Stimulated activated CD8-positive, alpha-beta memory T cell treated with anti-CD3 and anti-CD28 coated beads, Interleukin-12 subunit alpha, Interleukin-12 subunit beta, amount 100 ng/mL, for 1 hour (primary cell): ENCODE data around the gene UBXN1.

Source experiments
- DNase-seq: peaks from one replicate; pipeline ENCODE4 v3.0.0-alpha.2; 2020; ENCODE audit warnings: low read depth

UBXN1 gene, protein sequence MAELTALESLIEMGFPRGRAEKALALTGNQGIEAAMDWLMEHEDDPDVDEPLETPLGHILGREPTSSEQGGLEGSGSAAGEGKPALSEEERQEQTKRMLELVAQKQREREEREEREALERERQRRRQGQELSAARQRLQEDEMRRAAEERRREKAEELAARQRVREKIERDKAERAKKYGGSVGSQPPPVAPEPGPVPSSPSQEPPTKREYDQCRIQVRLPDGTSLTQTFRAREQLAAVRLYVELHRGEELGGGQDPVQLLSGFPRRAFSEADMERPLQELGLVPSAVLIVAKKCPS

DNA sequence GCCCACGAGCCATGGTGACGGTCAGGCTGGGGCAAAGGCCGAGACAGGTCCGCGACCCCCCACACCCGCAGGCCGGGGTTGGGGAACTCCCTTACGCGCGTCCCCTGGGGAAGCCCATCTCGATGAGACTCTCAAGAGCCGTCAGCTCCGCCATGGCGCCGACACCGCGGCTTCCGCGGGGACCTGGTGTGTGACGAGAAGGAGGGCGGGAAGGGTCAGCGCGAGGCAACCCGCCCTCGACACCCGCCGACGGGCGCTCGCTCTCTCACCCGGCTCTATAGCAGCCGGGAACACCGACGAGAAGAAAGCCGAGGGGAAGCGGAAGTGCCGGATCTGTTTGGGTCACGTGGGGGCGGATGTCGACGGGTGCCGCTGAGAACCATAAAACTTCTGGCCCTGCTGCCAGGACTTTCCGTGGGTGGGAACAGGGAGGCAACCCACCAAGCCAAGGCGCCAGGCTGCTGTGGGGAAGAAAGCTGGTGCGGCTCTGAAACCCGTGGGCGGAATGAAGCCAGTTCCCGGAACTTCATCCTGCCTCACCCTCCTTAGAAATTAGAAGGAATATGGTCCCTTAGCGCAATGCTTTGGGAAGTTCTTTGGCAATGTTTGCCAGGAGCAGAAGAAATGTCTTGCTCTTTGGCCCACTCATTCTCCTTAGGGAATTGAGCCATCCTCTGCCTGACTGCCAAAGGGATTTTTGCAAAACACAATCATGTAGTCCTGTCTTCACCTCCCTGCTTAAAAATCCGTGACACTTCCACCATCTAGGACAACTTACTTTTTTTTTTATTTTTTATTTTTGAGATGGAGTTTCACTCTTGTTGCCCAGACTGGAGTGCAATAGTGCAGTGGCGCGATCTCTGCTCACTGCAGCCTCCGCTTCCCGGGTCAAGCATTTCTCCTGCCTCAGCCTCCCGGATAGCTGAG, at the start of gene UBXN1:
UBXN1 (minus strand) TSS at position 304 of the 927 bp plus-strand sequence; CDS start at position 154, 150 bp downstream.
- peak; percentile 70 for DNase-seq

DNA sequence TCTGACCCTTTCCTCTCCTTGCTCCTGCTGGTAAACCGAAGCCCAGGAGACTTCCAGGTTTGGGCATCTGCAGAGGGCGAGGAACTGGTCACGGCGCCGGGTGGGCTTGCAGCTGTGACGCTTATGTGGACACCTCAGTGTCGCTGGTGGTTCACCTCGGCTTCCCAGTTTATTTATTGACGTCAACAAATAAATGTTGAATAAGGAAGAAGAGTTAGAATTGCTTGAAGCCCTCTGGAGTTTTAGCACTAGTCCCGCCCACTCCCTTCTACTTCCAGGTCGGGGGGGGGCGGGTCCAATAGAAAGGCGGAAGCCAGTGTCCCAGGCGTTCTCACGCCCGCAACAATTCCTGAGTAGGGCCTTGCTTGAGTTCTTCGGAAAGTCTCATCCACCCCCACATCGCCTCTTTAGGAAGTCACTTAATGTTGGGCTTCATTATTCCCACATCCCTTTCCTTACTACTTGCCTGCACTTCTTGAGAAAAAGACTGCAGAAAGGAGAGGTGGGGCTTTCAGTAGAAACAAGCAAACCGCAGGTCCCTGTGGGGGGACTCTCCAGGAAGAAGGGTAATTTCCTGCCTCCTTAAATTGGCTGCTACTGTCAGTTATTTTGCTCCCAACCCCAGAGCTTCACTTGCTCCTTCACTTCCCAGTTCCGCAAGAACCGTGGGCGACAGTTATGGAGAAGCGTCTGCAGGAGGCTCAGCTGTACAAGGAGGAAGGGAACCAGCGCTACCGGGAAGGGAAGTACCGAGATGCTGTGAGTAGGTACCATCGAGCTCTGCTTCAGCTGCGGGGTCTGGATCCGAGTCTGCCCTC, 49.5 kb upstream of the UBXN1 start, which contains the start of gene TTC9C:
TTC9C (plus strand) TSS at position 316 of the 818 bp plus-strand sequence; CDS start at position 679, 363 bp downstream.
- DNase-seq: peak; percentile 75

DNA sequence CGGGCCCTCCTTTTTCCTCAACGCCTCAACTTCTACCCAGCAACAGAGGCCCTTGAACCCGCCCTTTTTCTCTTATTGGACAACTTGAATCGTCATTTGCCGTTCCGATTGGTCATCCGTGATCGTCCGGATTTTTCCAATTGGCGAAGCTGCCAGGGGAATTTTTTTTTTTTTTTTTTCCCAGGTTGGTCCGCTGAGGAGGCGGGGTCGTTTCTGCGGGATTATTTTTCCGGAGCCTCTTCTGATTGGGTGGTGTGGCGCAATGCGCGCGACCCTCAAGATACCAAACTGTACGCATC, 48.9 kb upstream of the UBXN1 start:
- DNase-seq: peak; percentile 68

DNA sequence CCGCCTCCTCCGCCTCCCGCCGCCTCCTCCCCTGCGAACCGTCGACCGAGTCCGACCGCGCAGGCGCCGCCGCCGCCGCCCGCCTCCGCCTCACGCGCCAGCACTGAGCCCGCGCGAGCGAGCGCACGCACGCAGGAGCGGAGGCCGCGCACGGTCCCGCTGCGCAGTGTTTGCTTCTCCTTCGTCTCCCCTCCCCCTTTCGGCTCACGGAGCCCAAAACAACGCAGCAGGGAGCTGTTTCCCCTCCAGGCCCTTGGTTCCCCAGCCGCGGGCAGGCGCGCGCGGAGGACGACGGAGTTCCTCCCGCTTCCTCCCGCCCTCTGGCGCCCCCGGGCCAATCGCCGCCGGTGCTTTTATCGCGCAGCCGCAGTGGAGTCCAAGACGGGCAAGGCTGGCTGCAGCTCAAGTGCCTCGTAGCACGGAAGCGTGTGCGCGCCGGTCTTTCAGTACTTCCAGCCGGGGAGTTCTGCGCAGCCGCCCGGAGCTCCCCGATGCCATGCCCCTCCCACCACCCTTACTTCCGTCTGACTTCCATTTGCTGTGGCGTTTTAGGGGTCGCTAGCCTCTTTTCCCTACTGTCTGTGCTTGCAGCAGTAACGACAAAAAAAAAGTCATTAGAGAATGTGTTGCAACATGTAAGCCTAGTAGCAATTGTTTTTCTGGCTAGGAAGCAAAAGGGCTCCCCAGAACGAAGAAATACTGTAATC, 48.4 kb upstream of the UBXN1 start, which contains the start of gene HNRNPUL2:
HNRNPUL2 (minus strand) TSS at position 293 of the 707 bp plus-strand sequence. CDS start 301 bp downstream, outside the sequence.
- DNase-seq: peak; percentile 97

DNA sequence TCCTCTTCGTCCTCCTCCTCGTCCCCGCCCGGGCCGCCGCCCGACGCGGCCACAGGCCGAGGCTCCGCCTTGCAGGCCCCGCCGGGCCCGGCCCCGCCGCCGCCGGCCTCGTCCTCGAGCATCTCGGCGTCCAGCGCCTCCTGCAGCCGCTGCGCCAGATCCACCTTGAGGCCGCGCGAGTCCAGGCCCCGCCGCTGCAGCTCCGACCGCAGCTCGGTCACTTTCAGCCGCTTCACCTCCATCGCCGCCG, 48.0 kb upstream of the UBXN1 start:
- DNase-seq: no peak

DNA sequence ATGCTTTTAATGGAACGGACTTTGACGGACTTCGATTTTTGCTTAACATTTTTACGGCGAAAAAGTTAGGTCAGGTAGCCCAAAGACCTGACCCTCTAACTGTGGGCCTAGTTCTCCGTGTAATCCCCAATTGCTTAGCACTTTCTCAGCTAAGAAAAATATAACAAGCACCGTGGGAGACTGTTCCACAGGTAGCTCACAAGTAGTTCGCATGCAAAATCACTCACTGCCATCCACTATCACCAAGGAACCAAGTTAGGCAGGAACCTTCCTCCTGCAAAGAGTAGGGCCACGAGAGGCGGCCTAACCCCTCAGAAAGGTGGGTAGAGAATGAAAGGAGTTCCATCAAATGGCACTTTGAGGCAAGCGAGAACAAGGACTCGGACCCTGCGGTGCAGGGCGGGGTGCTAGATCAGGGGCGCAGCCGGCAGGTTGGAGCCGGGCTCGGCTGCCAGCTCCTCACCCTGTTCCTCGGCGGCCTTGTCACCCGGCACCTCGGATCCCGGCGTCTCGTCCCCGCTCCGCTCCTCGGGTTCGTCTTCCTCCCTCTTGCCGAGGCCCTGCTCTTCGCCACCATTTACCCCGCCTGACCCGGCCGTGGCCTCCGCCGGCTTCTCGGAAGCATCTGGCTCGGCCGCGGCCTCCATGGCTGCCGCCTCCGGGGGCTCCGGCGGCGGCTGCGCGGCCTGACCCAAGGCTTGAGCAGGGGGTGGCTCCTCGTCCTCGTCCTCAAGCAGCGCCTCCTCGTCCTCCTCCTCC, 47.5 kb upstream of the UBXN1 start:
- DNase-seq: no peak

DNA sequence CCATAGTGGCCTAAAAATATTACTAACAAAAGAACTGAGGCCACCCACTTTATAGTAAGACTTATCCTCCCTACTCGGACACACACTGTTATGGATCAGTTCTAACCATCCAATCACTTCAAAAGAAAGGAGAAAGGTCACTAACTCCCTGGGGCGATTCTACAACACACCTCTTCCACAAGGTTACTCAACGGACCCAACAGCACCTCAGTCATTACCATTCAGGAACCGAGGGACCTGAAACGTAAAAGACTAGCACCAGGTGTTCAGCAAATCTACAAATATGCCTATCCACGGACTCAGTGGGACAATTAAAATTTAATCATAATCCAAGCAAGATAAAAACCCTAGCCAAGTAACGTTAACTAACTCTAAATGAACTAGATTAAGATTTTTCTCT, 46.8 kb upstream of the UBXN1 start:
- DNase-seq: no peak

DNA sequence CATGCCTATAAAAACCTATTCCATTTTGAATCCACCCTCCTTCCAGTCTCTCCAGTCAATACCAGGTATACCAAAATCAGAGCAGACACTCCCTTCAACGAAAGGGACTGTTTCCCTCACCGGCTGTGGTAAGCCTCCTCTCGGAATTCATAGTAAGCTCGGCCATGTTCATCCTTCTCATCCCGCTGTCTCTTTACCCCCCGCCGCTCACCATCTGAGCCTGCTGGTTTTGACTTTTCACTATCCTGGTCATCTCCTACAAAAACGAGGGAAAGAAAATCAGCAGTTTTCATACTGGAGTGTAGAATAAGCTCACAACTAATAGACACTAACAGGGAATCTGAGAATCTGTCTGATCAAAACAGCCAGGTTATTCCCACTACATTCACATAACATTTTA, 45.3 kb upstream of the UBXN1 start:
- no peak for DNase-seq

DNA sequence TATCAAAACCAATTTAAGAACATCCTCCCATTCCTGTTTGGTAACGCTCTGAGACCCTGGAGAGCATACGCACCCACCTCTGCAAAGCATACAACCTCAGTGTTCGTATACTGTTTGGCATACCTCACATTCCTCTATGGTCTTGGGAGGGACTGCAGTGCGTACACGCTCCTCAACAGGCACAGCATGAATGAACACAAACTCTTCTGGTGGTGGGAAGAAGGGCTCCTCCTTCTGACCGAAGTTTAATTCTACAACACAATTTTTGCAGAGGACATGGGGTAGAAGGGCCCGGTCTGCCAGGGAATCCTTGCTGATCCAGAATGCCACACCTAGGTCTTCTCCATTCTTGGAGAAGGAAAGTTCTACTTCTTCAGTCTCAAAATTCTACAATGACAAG, 43.1 kb upstream of the UBXN1 start:
- no peak for DNase-seq

DNA sequence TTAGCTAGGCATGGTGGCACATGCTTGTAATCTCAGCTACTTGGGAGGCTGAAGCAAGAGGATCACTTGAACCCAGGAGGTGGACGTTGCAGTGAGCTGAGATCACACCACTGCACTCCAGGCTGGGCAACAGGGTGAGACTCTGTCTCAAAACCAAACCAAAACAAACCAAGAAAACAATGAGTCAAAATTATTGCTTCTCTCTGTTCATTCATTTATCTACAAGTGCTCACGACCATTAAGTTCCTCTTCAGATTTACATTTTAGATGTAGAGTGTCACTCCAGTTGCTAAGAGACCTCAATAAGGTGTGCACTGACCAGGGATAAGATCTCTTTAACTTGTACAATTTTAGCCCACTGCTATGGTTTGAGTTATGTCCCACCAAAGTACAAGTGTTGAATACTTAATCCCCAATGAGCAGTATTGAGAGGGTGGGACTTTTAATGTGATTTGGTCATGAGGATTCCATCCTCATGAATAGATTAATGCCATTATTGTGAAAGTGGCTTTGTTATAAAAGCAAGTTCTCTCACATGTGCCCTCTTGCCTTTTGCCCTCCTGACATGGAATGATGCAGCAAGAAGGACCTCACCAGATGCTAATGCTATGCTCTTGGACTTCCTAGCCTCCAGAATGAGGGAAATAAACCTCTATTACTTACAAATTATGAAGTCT, 40.6 kb upstream of the UBXN1 start:
- no peak for DNase-seq

DNA sequence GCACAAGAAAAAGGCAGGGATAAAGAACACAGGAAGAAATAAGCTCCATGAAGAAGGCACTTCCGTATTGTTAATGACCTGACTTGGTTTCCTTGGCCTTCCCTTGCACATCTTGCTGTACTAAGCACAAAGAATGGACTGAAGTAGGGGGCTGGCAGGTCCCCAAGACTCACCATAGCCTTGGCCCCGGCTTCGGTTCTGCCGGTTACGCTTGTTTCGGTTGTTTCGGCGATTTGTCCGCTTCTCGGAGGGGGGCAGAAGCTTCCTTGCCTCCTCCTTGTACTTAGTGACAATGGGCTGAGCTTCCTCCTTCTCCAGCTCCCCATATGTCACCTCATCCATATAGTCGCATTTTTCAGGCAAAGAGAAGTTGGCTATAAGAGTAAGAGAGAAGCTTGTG, 37.9 kb upstream of the UBXN1 start:
- no peak for DNase-seq

DNA sequence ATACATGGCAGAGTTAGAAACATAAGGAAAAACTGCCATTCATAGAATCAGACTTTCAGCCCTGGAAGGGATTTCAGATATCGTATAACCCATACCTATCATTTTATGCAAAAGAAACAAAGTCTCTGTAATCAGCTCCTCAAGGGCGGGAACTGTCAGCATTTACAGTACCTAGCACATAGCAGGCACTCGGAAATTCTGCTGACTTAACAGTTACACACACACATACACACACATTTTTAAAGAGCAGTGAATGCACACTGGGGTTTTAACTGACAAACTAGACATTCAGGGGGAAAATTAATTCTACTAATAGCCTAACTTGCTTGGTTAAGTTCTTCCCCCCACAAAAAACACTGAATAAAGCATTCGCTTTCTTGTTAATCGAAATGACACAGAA, 37.3 kb upstream of the UBXN1 start:
- DNase-seq: no peak

DNA sequence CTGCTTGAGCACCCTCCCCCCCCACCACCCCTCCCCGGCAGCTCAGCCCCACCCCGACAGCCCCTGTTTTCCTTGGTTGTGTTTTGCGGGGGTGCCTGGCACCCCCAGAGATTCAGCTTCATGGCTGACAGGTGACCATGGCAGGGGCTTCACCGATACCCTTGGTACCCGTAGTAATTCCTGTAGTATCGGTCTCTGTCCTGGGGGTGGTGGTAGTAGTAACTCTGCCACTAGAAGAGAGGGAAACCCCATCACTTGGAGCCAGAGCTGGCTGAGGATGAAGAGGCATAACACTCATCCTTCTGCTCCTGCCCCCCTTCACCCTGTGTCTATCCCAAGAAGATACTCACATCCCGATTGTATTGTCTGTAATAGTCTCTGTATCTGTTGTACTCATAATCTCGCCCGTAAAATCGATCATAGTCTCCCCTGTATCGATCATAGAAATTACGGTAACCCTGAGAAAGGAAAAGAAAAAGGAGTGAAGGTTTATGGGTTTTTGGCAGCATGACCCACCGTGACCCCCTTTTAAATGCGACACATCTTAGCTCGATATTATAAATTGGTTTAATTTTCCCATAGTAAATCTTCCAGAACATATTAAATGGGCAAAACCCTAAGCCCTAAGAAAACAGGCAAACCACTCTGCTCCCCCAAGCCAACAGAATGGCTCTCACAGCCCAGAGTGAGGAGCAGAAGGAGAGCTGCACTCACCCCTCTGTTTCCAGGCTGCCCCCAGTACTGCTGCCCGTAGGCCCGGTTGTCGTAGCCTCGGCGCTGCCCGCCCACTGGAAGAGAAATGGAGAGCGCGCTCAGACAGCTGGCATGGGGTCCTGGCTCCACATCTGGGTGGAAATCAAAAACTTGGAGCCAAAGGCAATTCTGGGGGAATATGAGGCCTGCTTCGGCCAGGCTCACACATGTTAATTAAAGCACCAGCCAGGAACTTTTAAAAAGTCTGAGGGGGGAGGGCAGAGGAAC, 36.6 kb upstream of the UBXN1 start:
- DNase-seq: no peak

DNA sequence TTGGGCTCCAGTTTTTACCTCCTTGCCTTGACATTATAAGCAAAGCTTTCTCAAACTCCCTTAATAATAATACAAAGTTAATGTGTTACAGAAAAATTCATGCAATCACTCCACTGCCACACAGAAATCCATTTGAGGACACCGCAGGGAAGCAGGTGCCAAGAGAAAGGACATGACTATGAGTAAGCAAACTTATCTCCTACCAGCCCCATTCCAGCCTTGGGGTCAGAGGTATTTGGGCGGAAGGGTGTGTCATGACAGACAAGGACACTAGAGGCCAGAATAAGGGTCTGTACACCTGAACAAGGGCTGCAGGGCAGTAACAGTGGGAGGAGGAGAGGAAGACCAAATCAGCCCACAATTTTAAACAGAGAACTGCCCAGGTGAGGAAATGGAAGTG, 34.5 kb upstream of the UBXN1 start:
- no peak for DNase-seq

DNA sequence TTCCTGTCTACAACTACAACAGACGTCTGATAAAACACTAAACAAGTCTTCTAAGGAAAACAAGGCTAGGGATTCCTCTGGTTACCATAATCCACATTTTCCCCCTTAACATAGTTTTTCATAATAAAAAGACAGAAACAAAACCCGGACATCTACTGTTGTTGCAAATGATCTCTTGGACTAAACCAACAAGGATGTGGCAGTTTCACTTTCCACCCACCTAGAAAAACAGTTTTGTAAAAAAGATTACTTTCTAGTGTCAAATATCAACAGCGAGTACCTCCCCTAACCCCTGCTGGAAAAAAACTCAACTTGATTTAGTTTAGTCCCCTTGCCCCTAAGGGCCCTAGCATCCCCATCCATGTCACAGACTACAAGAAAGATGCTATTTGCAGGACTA, 34.0 kb upstream of the UBXN1 start:
- DNase-seq: no peak

DNA sequence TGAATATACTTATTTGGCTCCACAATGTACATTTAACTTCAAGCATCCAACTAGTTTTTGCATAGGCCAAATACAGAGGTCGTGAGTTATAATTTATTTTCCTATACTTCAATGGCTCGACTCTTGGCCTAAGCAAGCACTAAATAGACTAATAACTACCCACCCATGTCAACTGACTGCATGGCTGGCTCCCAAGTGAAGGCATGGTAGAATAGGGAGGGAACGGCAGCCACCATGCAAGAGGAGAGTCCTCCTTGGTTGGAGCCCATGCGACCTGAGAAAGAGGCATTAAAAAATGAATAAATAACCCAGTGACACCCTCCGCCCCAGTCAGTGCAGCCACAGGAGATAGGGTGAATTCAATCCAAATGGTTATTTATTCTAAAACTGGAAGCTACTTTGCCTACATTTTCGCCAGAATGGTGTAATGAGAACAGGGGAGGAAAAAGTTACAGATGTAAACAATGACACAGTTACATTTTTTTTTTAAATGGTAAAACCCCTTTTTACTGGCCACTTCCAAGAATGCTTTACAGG, 33.5 kb upstream of the UBXN1 start:
- DNase-seq: no peak

DNA sequence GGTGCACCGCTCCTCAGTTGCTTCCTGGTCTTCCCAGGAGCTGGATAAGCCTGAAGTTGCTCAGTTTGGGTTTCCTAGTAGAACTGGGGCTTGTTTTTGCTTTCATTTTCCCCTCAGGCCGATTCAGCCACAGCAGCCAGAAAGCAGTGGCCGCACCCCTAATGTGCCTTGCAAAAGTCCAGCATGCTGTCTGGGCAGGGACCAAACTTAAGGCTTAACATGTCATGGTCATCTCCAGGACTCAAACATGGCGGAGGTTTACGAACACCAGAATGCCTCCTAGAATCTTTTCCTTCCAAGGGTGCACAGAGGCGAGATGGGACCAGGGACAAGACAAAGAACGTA, 31.1 kb upstream of the UBXN1 start:
- no peak for DNase-seq

DNA sequence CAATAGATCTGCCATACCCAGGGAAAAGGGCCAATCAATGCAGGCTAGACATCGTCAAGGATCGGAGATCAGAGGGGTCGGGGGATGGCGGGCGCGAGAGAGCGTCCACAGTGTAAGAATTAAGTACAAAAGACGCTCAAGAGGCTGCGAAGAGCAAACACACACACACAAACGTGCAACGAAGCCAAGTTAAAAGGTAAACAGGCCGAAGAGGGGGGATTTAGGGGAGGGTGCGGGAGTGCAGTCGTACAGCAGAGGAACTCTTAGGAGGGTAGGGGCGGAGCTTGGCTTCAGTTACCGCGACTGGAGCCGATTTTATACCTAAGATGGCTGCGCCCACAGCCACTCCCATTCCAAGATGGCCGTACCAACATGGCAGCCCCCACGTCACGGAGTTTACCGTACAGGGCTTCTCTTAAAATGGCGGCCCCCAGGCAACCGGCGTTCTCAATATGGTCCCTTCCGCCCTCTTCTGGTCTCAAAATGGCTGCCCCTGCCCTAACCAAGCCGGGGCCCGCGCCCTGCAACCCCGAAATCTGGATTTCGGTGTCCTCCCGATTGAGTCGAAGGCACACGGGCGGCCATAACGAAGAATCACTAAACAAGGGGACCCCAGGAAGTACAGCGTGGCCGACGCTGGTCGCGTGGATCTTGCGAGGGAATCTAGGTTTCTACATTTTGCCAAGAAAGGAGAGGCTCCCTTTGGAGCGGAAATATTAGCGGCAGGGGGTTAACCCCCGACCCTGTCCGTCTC, 30.6 kb upstream of the UBXN1 start:
- peak; percentile 97 for DNase-seq

DNA sequence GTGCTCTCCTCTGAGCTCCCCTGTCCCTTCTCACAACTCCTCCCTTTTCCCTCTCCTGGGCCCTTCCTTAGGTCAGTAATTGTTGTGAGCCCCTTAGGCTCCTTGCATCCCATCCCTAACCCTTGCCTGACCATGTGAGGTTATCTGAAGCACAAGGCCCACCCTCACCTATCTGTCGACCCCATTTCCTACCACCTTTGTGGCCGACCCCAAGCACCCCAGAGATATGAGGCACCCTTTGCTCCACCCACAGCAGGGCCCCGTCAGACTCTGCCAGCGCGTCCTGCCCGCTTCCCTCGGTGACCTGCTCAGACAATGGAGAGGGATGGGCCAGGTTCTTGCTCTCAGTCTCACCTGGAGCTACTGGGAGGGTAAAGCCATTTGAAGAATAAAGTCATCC, 29.9 kb upstream of the UBXN1 start:
- peak; percentile 30 for DNase-seq
